Heart right ventricle (tissue), 16 donors: ENCODE data around the gene KCTD5. TPM values are rescaled to one million over a fixed set of nuclear protein-coding genes. Genes with fewer than 3 reads are reported as not detected.
"Not testable (repeated sequence)": the region's sequence is repeated elsewhere in the genome, so short reads cannot be mapped to it uniquely, and the experiment has no call there.

Experiments
- ATAC-seq, 8 donors: fragments of 200-7000 bp; cut with Tn5 transposase; one replicate each; pipeline ENCODE4 v1.9.1; 2020; ENCODE audit warnings: mild to moderate bottlenecking in 8 of 8, moderate library complexity in 8 of 8, moderate number of reproducible peaks in 1 of 8
- DNase-seq, 2 donors: peaks; one replicate each; pipeline ENCODE4 v3.0.0-alpha.2; 2020
- H3K27ac ChIP-seq, 10 donors: fragments of 200-600 bp; sonication (generic) in 2 of 10; one replicate each; pipeline versions ENCODE4 v1.5.0 to v1.8.0; 2020 to 2022; ENCODE audit warnings: mild to moderate bottlenecking in 3 of 10
- H3K27me3 ChIP-seq, 7 donors: fragments of 200-600 bp; one replicate each; pipeline ENCODE4 v1.8.0; 2021 to 2022; ENCODE audit warnings: mild to moderate bottlenecking in 2 of 7
- H3K36me3 ChIP-seq, 9 donors: fragments of 200-600 bp; sonication (generic) in 1 of 9; one replicate each; pipeline versions ENCODE4 v1.5.0 to v1.8.0; 2020 to 2022; ENCODE audit warnings: mild to moderate bottlenecking in 2 of 9
- H3K4me1 ChIP-seq, 9 donors: fragments of 200-600 bp; sonication (generic) in 1 of 9; one replicate each; pipeline versions ENCODE4 v1.5.0 to v1.8.0; 2020 to 2022; ENCODE audit warnings: mild to moderate bottlenecking in 4 of 9
- H3K4me3 ChIP-seq, 10 donors: fragments of 200-600 bp; sonication (generic) in 2 of 10; one replicate each; pipeline versions ENCODE4 v1.5.0 to v1.8.0; 2020 to 2022; ENCODE audit warnings: mild to moderate bottlenecking in 7 of 10, moderate library complexity in 2 of 10
- H3K9me3 ChIP-seq, 11 donors: fragments of 200-600 bp in 10 of 11; sonication (generic) in 2 of 11; one replicate each; pipeline versions ENCODE4 v1.5.0 to v1.8.0; 2013 to 2022; ENCODE audit warnings: mild to moderate bottlenecking in 2 of 11, control low read depth in 1 of 11, moderate library complexity in 1 of 11
- CTCF ChIP-seq, 9 donors: fragments of 200-600 bp; sonication (generic) in 2 of 9; IDR thresholded peaks; one replicate each; pipeline versions ENCODE4 v1.5.0 to v1.8.0; 2021 to 2022; ENCODE audit warnings: antibody characterized with exemption in 9 of 9, mild to moderate bottlenecking in 5 of 9, moderate library complexity in 1 of 9
- WGBS, 2 donors: extraction: QIAGEN DNeasy Blood & Tissue Kit; methylation state at CpG; one replicate each; pipeline ENCODE4 v1.1.7; 2013; ENCODE audit warnings: inconsistent platforms in 1 of 2; 5-methylcytosine and 5-hydroxymethylcytosine counted together
- intact Hi-C, 10 donors: fragments of 100-400 bp; cut with DNase I; formaldehyde crosslinking; loops; one replicate each; pipeline versions ENCODE4 v1.11.1 to v1.14.2; 2022
- polyA plus RNA-seq, 2 donors: library from polyadenylated mRNA; stranded (reverse); fragments of 200-250 nt; gene quantifications; one replicate each; pipeline ENCODE4 v1.2.3, GENCODE V29; 2013
- total RNA-seq, 10 donors: library from RNA; stranded (reverse); fragmentation: NEBNext Ultra II Directional in 3 of 10; extraction: Animal tissue kit (Norgen Biotek cat#: 25700) in 3 of 10; gene quantifications; one replicate each; pipeline versions ENCODE4 v1.2.1 to v1.2.4, GENCODE V29; 2021 to 2023
- donor health status: Arrhythmogenic right ventricular cardiomyopathy.
- donor health status: ischemic (EF 13 %, LVEDD 7.1; RV severe dilation, severe dysfunction).
- donor health status: healthy with polysubstance abuse.
- donor health status: DM: no; HTN: yes; CAD: no.
- donor health status: DM: no; HTN: no; CAD: no.
- donor health status: ischemic (EF 25% LVEDD 6.9; RV normal size, moderate dysfunction).
- donor health status: ischemic (EF 25% LVEDD 5.7; RV mildly dilated, moderate dysfunction).
- donor health status: healthy.
- donor health status: DM: yes; HTN: yes; CAD: no.
- donor health status: Ischemic cardiomyopathy.
- donor health status: ischemic (EF 35%, LVEDD 5.7; RV mildly dilated, moderate dysfunction).
- donor health status: nonischemic (EF 11% LVEDD 7.7; RV severe dilation, severe dysfunction).
- donor health status: DM: yes; HTN: yes; CAD: no.
- donor health status: PGD.
- donor health status: ischemic (EF 29% LVEDD 5.4; RV normal size, mild dysfunction).
- donor health status: nonischemic (EF 23%, LVEDD 6.1; RV moderate dilation, normal function).

KCTD5 gene
- total and polyA plus RNA-seq, 12 donors = 8.5 to 22.4 (median 11.6) TPM

DNA sequence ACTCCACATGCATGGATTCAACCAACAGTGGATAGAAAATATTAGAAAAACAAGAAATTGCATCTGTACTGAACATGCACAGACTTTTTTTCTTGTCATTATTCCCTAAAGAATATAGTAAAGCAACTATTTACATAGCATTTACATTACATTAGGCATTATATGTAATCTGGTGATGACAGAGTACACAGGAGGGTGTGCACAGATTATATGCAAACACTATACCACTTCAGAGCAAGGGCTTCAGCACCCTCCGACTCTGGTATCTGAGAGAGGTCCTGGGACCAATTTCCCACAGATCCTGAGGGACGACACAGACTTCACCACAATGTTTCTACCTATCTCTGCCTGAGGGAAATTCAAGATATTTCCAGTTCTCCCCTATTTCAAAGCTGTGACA, 25.3 kb upstream of the KCTD5 start:
- Histone ChIP-seq H3K27me3 (peaks cover 0 to 6% (median 0%) of the 10 kb centered on the region in 7 donors), H3K36me3 (peaks cover 0 to 8% (median 0%) of the 10 kb centered on the region in 9 donors), H3K4me1 (peaks cover 0 to 13% (median 0%) of the 10 kb centered on the region in 9 donors), H3K4me3 (no peak overlapping the region), H3K9me3 (no peaks in the 10 kb centered on the region), H3K27ac (no peak overlapping the region)
- TF ChIP-seq CTCF (IDR thresholded peaks at IDR 0.05) = no peak
- ATAC-seq (no peak), DNase-seq (no peak)
- WGBS, 2 donors = 62 to 69% methylated on average over 2 of the region's 2 CpGs
- intact Hi-C loops = no loop called here

DNA sequence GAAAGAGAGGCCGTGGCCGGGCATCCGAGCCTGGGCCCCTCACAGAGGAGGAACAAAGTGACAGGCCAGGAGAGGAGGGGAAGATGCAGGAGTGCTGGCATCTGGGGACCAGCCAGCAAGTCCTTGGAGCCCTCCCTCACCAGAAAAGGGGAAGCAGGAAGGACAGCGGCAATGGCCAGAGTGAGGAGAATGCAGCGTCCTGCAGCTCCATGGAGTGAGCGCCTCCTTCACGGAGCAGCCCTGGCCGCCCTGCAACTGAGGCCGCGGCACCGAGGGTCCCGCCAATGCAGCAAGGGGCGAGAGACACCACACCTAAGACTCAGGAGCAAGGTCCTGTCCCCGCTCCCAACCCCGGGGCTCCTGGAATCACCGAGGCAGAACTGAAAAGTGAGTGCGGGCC, 24.5 kb upstream of the KCTD5 start:
- intact Hi-C loops, H3K27me3 ChIP-seq, H3K4me3 ChIP-seq, H3K27ac ChIP-seq, H3K9me3 ChIP-seq, DNase-seq: not testable (repeated sequence)
- peak in 7 of 8 donors; percentile 14 to 55 (median 36) for ATAC-seq
- peaks cover 0 to 13% (median 0%) of the 10 kb centered on the region in 9 donors for H3K4me1 ChIP-seq
- peaks cover 0 to 16% (median 0%) of the 10 kb centered on the region in 9 donors for H3K36me3 ChIP-seq
- WGBS, 2 donors = no CpG with 5 or more reads among the region's 17 CpGs

GRCh38 chr16:2659560-2659959, 22.8 kb upstream of the KCTD5 start:
- H3K9me3 ChIP-seq, DNase-seq, H3K27ac ChIP-seq, H3K4me3 ChIP-seq, H3K27me3 ChIP-seq, intact Hi-C loops: not testable (repeated sequence)
- WGBS, 2 donors = 81 to 95% methylated on average over 8 of the region's 8 CpGs
- H3K36me3 ChIP-seq = peaks cover 0 to 25% (median 0%) of the 10 kb centered on the region in 9 donors
- ATAC-seq = peak in 3 of 8 donors; percentile 18 to 48 (median 23)
- peaks cover 0 to 13% (median 0%) of the 10 kb centered on the region in 9 donors for H3K4me1 ChIP-seq

DNA sequence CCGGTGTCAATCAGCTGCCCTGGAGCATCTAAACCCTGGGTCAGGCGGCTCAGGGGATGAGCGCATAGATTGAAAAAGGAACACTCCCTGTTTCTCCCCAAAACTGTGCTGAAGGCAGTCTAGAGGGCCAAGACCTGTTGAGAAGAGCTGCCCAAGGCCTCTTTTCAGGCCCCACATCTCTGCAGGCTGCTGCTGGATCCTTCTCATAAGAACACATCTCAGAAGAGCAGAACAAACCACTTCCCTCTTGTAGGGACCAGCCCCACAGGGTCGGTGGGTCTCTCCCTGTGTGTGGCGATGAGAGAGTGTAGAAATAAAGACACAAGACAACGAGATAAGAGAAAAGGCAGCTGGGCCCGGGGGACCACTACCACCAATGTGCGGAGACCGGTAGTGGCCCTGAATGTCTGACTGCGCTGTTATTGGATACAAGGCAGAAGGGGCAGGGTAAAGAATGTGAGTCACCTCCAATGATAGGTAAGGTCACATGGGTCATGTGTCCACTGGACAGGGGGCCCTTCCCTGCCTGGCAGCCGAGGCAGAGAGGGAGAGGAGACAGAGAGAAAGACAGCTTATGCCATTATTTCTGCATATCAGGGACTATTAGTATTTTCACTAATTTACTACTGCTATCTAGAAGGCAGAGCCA, 22.2 kb upstream of the KCTD5 start:
- H3K4me3 ChIP-seq, DNase-seq, H3K27me3 ChIP-seq, intact Hi-C loops, H3K27ac ChIP-seq, H3K9me3 ChIP-seq: not testable (repeated sequence)
- peaks cover 0 to 13% (median 0%) of the 10 kb centered on the region in 9 donors for H3K4me1 ChIP-seq
- 84 to 87% methylated on average over 11 of the region's 11 CpGs for WGBS, 2 donors
- peak in 4 of 8 donors; percentile 14 to 36 (median 20) for ATAC-seq
- H3K36me3 ChIP-seq = peaks cover 0 to 31% (median 0%) of the 10 kb centered on the region in 9 donors

GRCh38 chr16:2660755-2661373, 21.5 kb upstream of the KCTD5 start:
- DNase-seq (peak in 1 of 2 donors; percentile 39), ATAC-seq (peak in 4 of 8 donors; percentile 39 to 54 (median 48))
- H3K9me3 ChIP-seq, H3K27me3 ChIP-seq, intact Hi-C loops, H3K4me3 ChIP-seq, H3K27ac ChIP-seq: not testable (repeated sequence)
- H3K4me1 ChIP-seq = peaks cover 0 to 13% (median 0%) of the 10 kb centered on the region in 9 donors
- H3K36me3 ChIP-seq = peaks cover 0 to 37% (median 0%) of the 10 kb centered on the region in 9 donors
- 36 to 39% methylated on average over 21 of the region's 21 CpGs for WGBS, 2 donors
- peak; percentile 34 to 74 (median 58) for TF ChIP-seq CTCF (IDR thresholded peaks at IDR 0.05)
